K562 (cell line): Measurements from ENCODE around the gene DNAJC25. TPM values are rescaled to one million over a fixed set of nuclear protein-coding genes. Genes with fewer than 3 reads are reported as not detected.
A peak's percentile ranks its signal among the peaks of the same experiment; 100 is the strongest.

ENCODE experiments used
- ATAC-seq: fragments of 200-7000 bp; cut with Tn5 transposase; 3 replicates; pipeline ENCODE4 v1.9.1; 2020; ENCODE audit warnings: moderate library complexity
- BruUV-seq: library from RNA; stranded (reverse); fragments of 400-500 nt; replicated peaks from 2 replicates; lab custom pipeline; 2021; lab: Mats Ljungman, UMichigan
- CTCF ChIA-PET: fragments of 300-600 bp; formaldehyde crosslinking; extraction: SDS; loops from one replicate; lab custom pipeline; 2021; ENCODE audit warnings: low intra/inter-chr PET ratio; lab: Yijun Ruan, JAX
- POLR2A ChIA-PET: fragments of 300-600, 350-650 bp; sonication (Branson Sonifier 250); formaldehyde crosslinking; extraction: SDS; loops from one replicate; lab custom pipeline; 2021; ENCODE audit warnings: antibody characterized with exemption, inconsistent platforms; lab: Yijun Ruan, JAX
- DNase-seq, 4 experiments: peaks; one replicate each; pipeline versions ENCODE4 v3.0.0 to v3.0.0-alpha.2; 2011 to 2018; ENCODE audit warnings: low spot score in 3 of 4, mixed read lengths in 3 of 4; ENCODE audit errors: extremely low read depth in 1 of 4
- FAIRE-seq: peaks from 2 replicates; lab custom pipeline; 2011; peaks lifted over from hg19 to GRCh38; lab: Jason Lieb, UNC
- H2AFZ ChIP-seq: 2 replicates; pipeline ENCODE4 v1.6.0; 2011; ENCODE audit warnings: low read depth, low read length, control low read depth, inconsistent platforms
- H3K27ac ChIP-seq: fragments of 200-600 bp; 3 replicates; pipeline ENCODE4 v1.8.0; 2011; ENCODE audit warnings: low read depth, mild to moderate bottlenecking, control low read depth, inconsistent platforms, low read length, moderate library complexity, mixed read lengths; ENCODE audit errors: extremely low read depth
- H3K27me3 ChIP-seq, 2 experiments: fragments of 300-600 bp in 1 of 2; 2 replicates in 1 of 2; 3 replicates in 1 of 2; pipeline versions ENCODE4 v1.6.0 to v1.8.0; 2011; ENCODE audit warnings: inconsistent platforms in 2 of 2, low read length in 2 of 2, mild to moderate bottlenecking in 1 of 2, mixed read lengths in 1 of 2, moderate library complexity in 1 of 2; ENCODE audit not compliant: control insufficient read depth in 2 of 2, insufficient read depth in 2 of 2
- H3K36me3 ChIP-seq: fragments of 300-600 bp; 3 replicates; pipeline ENCODE4 v1.8.0; 2011; ENCODE audit warnings: mild to moderate bottlenecking, low read length, inconsistent platforms; ENCODE audit not compliant: control insufficient read depth, insufficient read depth
- H3K4me1 ChIP-seq, 2 experiments: fragments of 200-600 bp in 1 of 2; replicated peaks in 1 of 2; 2 replicates in 1 of 2; 3 replicates in 1 of 2; pipeline versions ENCODE4 v1.5.1 to v1.8.0; 2011; ENCODE audit warnings: inconsistent platforms in 2 of 2, low read length in 2 of 2, mild to moderate bottlenecking in 1 of 2, mixed read lengths in 1 of 2, moderate library complexity in 1 of 2; ENCODE audit not compliant: control insufficient read depth in 2 of 2, insufficient read depth in 2 of 2
- H3K4me2 ChIP-seq: 2 replicates; pipeline ENCODE4 v1.6.1; 2011; ENCODE audit warnings: low read length, control low read depth, inconsistent platforms, mixed read lengths; ENCODE audit not compliant: insufficient read depth
- H3K4me3 ChIP-seq: fragments of 200-600 bp; sonication (generic), shearing (Covaris generic); 2 replicates; pipeline ENCODE4 v1.5.1; 2016; ENCODE audit warnings: control low read depth, inconsistent platforms
- H3K79me2 ChIP-seq: fragments of 200-600 bp; 3 replicates; pipeline ENCODE4 v1.8.0; 2011; ENCODE audit warnings: low read length, inconsistent platforms; ENCODE audit not compliant: control insufficient read depth, insufficient read depth
- H3K9ac ChIP-seq, 2 experiments: 2 replicates each; pipeline versions ENCODE4 v1.6.0 to v1.6.1; 2011; ENCODE audit warnings: low read depth in 2 of 2, low read length in 2 of 2, control low read depth in 1 of 2, inconsistent platforms in 1 of 2, mild to moderate bottlenecking in 1 of 2, mixed read lengths in 1 of 2; ENCODE audit not compliant: insufficient read depth in 1 of 2
- H3K9me1 ChIP-seq: one replicate; pipeline ENCODE4 v1.6.0; 2011; ENCODE audit warnings: inconsistent platforms, mild to moderate bottlenecking, low read length, moderate library complexity; ENCODE audit not compliant: control insufficient read depth, insufficient read depth
- H3K9me3 ChIP-seq: replicated peaks from 2 replicates; pipeline ENCODE4 v1.5.1; 2011; ENCODE audit warnings: low read depth, low read length, inconsistent platforms; ENCODE audit not compliant: control insufficient read depth, insufficient read depth
- H4K20me1 ChIP-seq: replicated peaks from 2 replicates; pipeline ENCODE4 v1.6.1; 2011; ENCODE audit warnings: low read length, inconsistent platforms, mixed read lengths; ENCODE audit not compliant: control insufficient read depth, insufficient read depth
- LCOR ChIP-seq: sonication (generic); formaldehyde crosslinking; IDR thresholded peaks from 2 replicates; pipeline ENCODE4 v1.8.0; 2022; ENCODE audit warnings: mild to moderate bottlenecking, missing genetic modification reagents
- RAD21 ChIP-seq, 2 experiments: fragments of 250-450 bp in 1 of 2; fragments of 450-650 bp in 1 of 2; sonication (Bioruptor Pico) in 1 of 2; formaldehyde crosslinking in 1 of 2; IDR thresholded peaks in 1 of 2; conservative IDR thresholded peaks in 1 of 2; 2 replicates each; pipeline versions ENCODE4 v1.4.0 to v1.8.0; 2020 to 2022; ENCODE audit warnings: mild to moderate bottlenecking in 2 of 2, moderate library complexity in 1 of 2
- REST ChIP-seq, 2 experiments: fragments of 450-650 bp; formaldehyde crosslinking in 1 of 2; IDR thresholded peaks; 2 replicates each; pipeline versions ENCODE4 v1.4.0 to v1.6.1; 2014 to 2020; ENCODE audit warnings: mild to moderate bottlenecking in 2 of 2, borderline replicate concordance in 1 of 2, low read depth in 1 of 2
- RFX1 ChIP-seq: fragments of 450-650 bp; IDR thresholded peaks from 2 replicates; pipeline ENCODE4 v1.6.1; 2016; ENCODE audit warnings: mild to moderate bottlenecking, moderate library complexity
- SMC3 ChIP-seq: conservative IDR thresholded peaks from 2 replicates; pipeline ENCODE4 v1.6.1; 2011; ENCODE audit warnings: low read depth, low read length, improper control_type of control experiment; ENCODE audit not compliant: insufficient read depth
- ZKSCAN8 ChIP-seq: fragments of 200-800 bp; sonication (Bioruptor generic); IDR thresholded peaks from 2 replicates; pipeline ENCODE4 v1.6.1; 2016; ENCODE audit warnings: missing genetic modification characterization, missing compliant biosample characterization
- ZNF384 ChIP-seq: IDR thresholded peaks from 2 replicates; pipeline ENCODE4 v1.6.1; 2012; ENCODE audit warnings: low read depth, low read length, improper control_type of control experiment
- WGBS: fragments of 100-300 bp; shearing (Covaris generic); methylation state at CpG from one replicate; pipeline ENCODE4 v1.1.6; 2016; ENCODE audit warnings: low coverage, mixed read lengths; ENCODE audit not compliant: insufficient coverage; ENCODE audit errors: missing lambda C conversion rate; 5-methylcytosine and 5-hydroxymethylcytosine counted together
- in situ Hi-C: fragments of 300-500 bp; cut with MboI; formaldehyde crosslinking; loops from 4 replicates; pipeline ENCODE4 v1.15.0; 2018; ENCODE audit warnings: inconsistent platforms, mixed read lengths
- intact Hi-C: fragments of 100-400 bp; cut with micrococcal nuclease; formaldehyde crosslinking; loops from 2 replicates; pipeline ENCODE4 v1.14.2; 2022
- polyA plus RNA-seq, 8 experiments: library from polyadenylated mRNA; depleted of rRNA in 4 of 8; stranded (reverse) in 5 of 8; unstranded in 3 of 8; fragments of >200 nt; fragmentation: Nextera tagmentation in 2 of 8; fragmentation: Illumina TruSeq in 1 of 8; extraction: Ambion mirVana in 2 of 8; extraction: Trizol in 1 of 8; gene quantifications; 2 replicates each; pipeline versions ENCODE4 v1.2.1 to v1.2.3, GENCODE V29; 2011 to 2014; ENCODE audit warnings: inconsistent platforms in 1 of 8, missing spikeins in 1 of 8
- total RNA-seq, 7 experiments: library from RNA; depleted of rRNA in 6 of 7; stranded (reverse); fragments of >200 nt in 6 of 7; fragmentation: Illumina TruSeq in 2 of 7; extraction: Trizol in 2 of 7; gene quantifications; 2 replicates each; pipeline versions ENCODE4 v1.2.1 to v1.2.3, GENCODE V29; 2011 to 2021; ENCODE audit warnings: low replicate concordance in 1 of 7
- TF ChIP-seq, protein P1 (sequence below): IDR thresholded peaks from 2 replicates; pipeline ENCODE4 v1.6.1; 2011; ENCODE audit warnings: borderline replicate concordance, low read depth, mild to moderate bottlenecking, moderate library complexity, low read length; ENCODE audit not compliant: insufficient read depth, poor library complexity, severe bottlenecking

The DNAJC25 gene
- total and polyA plus RNA-seq, 9 of the 15 experiments (the other 6 are each of a cell fraction or from before 2014, with no cell fraction given): 3.7 to 11.2 (median 7.1) TPM

- no peaks in the 10 kb centered on the region for H3K79me2 ChIP-seq
- H3K27me3 ChIP-seq: peaks cover under 1 to 4% of the 10 kb centered on the region in 2 experiments; a peak in 2 of 5 replicates
- intact Hi-C loops (loop anchor here (1.0 to 10.0 kb wide), 3 partner anchors 93 to 474 kb away; no protein-coding TSS in a partner anchor), in situ Hi-C loops (no loop called here)
- peaks cover 2 to 14% of the 10 kb centered on the region in 2 experiments; a peak in 2 of 5 replicates for H3K4me1 ChIP-seq
- no peak overlapping the region for H3K27ac ChIP-seq
- peaks cover 2% of the 10 kb centered on the region; the same call in 1 of the 2 replicates for H3K9me3 ChIP-seq
- POLR2A ChIA-PET: interaction anchor here (0.7 to 0.9 kb wide), 2 partner anchors 476 to 477 kb away, joined by 3 to 4 read pairs; no protein-coding TSS in a partner anchor
- peak; percentile 27 to 73 (median 44) for DNase-seq
- BruUV-seq: no TSS peak
- H2AFZ ChIP-seq: no peak overlapping the region; the same call in 1 of the 2 replicates
- FAIRE-seq: peak; percentile 88
- peak; percentile 86 for ATAC-seq
- CTCF ChIA-PET: interaction anchor here (0.7 to 2.0 kb wide), 3 partner anchors 93 to 1266 kb away, joined by 4 to 23 read pairs (median 5); no protein-coding TSS in a partner anchor
- no peaks in the 10 kb centered on the region for H3K9me1 ChIP-seq
- H4K20me1 ChIP-seq: no peaks in the 10 kb centered on the region
- 28% methylated on average over 37 of the region's 41 CpGs for WGBS
- H3K36me3 ChIP-seq: no peaks in the 10 kb centered on the region
- no peak overlapping the region for H3K9ac ChIP-seq
- peak overlapping the region; percentile 43; the same call in 1 of the 2 replicates for H3K4me2 ChIP-seq
- no peak overlapping the region for H3K4me3 ChIP-seq
- no peak for TF ChIP-seq ZKSCAN8
- TF ChIP-seq REST (IDR thresholded peaks at IDR 0.05; ENCODE audit: borderline replicate concordance): peak; percentile 65; the same call in 1 of the 2 replicates
- no peak for TF ChIP-seq REST (CRISPR knock-in tag; IDR thresholded peaks at IDR 0.05; ENCODE audit: low read depth)
- TF ChIP-seq RFX1: peak; percentile 72
- no peak for TF ChIP-seq LCOR (CRISPR knock-in tag)
- TF ChIP-seq, protein P1, sequence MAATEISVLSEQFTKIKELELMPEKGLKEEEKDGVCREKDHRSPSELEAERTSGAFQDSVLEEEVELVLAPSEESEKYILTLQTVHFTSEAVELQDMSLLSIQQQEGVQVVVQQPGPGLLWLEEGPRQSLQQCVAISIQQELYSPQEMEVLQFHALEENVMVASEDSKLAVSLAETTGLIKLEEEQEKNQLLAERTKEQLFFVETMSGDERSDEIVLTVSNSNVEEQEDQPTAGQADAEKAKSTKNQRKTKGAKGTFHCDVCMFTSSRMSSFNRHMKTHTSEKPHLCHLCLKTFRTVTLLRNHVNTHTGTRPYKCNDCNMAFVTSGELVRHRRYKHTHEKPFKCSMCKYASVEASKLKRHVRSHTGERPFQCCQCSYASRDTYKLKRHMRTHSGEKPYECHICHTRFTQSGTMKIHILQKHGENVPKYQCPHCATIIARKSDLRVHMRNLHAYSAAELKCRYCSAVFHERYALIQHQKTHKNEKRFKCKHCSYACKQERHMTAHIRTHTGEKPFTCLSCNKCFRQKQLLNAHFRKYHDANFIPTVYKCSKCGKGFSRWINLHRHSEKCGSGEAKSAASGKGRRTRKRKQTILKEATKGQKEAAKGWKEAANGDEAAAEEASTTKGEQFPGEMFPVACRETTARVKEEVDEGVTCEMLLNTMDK: peak; percentile 21
- TF ChIP-seq RAD21 (CRISPR knock-in tag; conservative IDR thresholded peaks at IDR 0.05 in 1 of 2, IDR thresholded peaks at IDR 0.05 in 1 of 2): peak; percentile 49 to 70
- peak; percentile 99 for TF ChIP-seq ZNF384
- TF ChIP-seq SMC3: peak; percentile 51; the same call in 1 of the 2 replicates
Measured at GRCh38 chr9:111597852-111598732, 33.0 kb upstream of the DNAJC25 start.
